ENCODE results near the gene PDE6G.

PDE6G gene

DNA sequence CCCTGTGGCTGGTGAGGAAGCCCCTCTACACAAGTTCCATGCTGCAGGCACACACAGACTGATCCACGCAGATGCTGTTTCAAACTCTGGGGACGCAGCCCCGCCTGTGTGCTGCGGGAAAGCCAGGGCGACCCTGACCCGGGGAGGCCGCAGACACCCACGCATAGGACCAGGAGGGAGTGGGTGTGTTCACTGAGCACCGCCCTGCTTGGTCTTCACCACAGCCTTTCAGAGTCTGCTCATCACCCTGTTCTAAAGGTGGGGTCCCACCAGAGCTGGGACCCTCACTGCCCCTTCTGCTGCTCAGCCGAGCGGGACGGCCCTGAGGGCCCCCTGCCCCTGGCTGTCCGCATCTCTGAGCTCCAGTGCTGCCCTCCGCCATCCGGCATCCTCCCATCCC lies 11.8 kb downstream of the PDE6G start:
- FAIRE-seq (no peak), DNase-seq (ENCODE audit: insufficient read length, low spot score) (no peak)
- TF ChIP-seq, protein P1, sequence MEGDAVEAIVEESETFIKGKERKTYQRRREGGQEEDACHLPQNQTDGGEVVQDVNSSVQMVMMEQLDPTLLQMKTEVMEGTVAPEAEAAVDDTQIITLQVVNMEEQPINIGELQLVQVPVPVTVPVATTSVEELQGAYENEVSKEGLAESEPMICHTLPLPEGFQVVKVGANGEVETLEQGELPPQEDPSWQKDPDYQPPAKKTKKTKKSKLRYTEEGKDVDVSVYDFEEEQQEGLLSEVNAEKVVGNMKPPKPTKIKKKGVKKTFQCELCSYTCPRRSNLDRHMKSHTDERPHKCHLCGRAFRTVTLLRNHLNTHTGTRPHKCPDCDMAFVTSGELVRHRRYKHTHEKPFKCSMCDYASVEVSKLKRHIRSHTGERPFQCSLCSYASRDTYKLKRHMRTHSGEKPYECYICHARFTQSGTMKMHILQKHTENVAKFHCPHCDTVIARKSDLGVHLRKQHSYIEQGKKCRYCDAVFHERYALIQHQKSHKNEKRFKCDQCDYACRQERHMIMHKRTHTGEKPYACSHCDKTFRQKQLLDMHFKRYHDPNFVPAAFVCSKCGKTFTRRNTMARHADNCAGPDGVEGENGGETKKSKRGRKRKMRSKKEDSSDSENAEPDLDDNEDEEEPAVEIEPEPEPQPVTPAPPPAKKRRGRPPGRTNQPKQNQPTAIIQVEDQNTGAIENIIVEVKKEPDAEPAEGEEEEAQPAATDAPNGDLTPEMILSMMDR (IDR thresholded peaks at IDR 0.05; ENCODE audit: insufficient read depth, missing control alignments) = no peak

DNA sequence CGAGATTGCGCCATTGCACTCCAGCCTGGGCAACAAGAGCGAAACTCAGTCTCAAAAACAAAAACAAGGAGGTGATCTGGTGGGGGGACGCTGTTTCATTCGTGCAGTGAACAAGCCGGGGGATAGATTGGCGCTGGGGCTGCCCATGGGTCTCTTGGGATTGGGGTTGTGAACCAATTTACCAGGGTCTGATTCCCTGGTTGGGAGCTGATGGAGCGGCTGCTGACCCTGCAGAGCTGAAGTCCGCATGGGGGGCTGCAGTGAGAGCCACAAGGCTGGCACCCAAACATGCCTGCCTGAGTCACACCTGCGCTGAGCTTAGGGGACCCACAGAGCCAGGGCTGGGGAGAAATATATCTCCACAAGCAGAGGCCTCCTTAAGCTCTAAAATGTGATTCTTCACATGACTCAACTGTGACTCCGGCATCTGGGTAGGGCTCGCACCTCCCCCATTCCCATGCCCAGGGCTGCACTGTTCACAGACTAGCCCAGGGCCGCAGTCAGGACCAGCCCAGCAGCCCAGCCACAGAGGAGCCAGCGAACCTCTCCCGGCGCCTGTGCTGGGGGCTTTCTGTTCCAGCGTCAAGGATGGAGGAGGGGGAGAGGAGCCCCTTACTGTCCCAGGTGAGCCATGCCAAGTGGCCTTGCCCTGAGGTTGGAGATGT lies 14.4 kb downstream of the PDE6G start:
- FAIRE-seq (no peak), DNase-seq (ENCODE audit: insufficient read length, low spot score) (no peak)
- TF ChIP-seq, protein P1 (IDR thresholded peaks at IDR 0.05; ENCODE audit: insufficient read depth, missing control alignments) = no peak

DNA sequence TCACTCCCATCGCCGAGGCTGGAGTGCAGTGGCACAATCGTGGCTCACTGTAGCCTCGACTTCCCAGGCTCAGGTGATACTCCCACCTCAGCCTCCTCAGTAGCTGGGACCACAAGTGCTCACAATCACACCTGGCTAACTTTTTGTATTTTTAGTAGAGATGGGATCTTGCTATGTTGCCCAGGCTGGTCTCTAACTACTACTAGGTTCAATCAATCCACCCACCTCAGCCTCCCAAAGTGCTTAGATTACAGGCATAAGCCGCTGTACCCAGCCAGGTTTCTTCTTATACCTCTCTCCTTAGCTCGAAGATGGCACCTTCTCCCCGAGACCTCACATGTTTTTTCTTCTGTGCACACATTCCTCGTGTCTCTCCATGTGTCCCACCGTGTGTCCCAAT lies 16.3 kb downstream of the PDE6G start:
- TF ChIP-seq, protein P1 (IDR thresholded peaks at IDR 0.05; ENCODE audit: insufficient read depth, missing control alignments) = no peak
- FAIRE-seq (no peak), DNase-seq (ENCODE audit: insufficient read length, low spot score) (no peak)

DNA sequence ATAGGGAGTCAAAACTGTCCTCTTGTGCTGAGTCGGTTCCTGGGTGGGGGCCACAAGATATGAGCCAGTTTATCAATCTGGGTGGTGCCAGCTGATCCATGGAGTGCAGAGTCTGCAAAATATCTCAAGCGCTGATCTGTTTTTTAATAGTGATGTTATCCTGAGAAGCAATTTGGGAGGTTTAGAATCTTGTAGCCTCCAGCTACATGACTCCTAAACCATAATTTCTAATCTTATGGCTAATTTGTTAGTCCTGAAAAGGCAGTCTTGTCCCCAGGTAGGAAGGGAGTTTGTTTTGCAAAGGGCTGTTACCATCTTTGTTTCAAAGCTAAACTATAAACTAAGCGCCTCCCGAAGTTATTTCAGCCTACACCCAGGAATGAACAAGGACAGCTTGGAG lies 17.7 kb downstream of the PDE6G start:
- no peak for DNase-seq (ENCODE audit: insufficient read length, low spot score)
- TF ChIP-seq, protein P1 (IDR thresholded peaks at IDR 0.05; ENCODE audit: insufficient read depth, missing control alignments) = no peak
- no peak for FAIRE-seq

DNA sequence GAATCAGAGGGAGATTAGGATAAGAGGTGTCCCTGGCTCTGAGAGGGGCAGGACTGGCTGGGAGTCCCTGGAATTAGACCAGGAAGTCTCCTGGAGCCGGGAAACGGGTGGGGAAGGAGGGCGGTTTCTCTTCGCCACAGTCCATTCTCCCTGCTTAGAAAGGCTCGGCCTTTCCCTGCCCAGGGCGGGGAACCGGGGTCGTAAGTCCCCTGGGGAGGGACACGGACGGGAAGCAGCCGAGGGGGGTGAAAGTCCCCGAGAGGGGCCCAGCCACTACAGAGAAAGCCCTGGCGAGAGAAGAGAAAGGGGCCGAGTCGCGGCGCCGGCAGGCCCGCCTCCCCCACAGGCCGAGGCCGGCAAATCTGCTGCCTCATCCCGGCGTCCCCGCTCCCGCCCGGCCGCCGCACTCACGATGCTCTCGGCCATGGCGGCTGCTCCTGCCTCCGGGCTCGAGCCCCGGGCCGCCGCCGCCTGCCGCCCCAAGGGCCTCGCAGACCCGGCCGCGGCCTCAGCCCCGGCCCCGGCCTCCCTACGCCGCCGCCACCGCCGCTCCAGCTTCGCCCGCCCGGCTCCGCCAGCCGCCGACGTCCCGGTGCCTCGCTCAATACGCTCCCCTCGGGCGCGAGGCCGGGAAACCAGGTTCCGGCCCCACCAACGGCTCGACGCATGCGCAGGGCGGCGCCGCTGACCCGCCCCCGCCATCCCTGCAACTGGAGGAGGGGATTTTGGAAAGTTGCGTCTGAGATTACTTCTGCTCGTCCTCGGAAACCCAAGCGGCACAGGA lies 19.6 kb downstream of the PDE6G start, which contains the start of the genes NPLOC4 and TSPAN10:
NPLOC4 (minus strand) TSS at position 608 of the 784 bp plus-strand sequence; CDS start at position 426, 182 bp downstream.
TSPAN10 (plus strand) TSS at position 692 of the 784 bp plus-strand sequence. CDS start 5,217 bp downstream, outside the sequence.
- TF ChIP-seq, protein P1 (IDR thresholded peaks at IDR 0.05; ENCODE audit: insufficient read depth, missing control alignments) = no peak
- peak; percentile 93 for DNase-seq (ENCODE audit: insufficient read length, low spot score)
- no peak for FAIRE-seq

DNA sequence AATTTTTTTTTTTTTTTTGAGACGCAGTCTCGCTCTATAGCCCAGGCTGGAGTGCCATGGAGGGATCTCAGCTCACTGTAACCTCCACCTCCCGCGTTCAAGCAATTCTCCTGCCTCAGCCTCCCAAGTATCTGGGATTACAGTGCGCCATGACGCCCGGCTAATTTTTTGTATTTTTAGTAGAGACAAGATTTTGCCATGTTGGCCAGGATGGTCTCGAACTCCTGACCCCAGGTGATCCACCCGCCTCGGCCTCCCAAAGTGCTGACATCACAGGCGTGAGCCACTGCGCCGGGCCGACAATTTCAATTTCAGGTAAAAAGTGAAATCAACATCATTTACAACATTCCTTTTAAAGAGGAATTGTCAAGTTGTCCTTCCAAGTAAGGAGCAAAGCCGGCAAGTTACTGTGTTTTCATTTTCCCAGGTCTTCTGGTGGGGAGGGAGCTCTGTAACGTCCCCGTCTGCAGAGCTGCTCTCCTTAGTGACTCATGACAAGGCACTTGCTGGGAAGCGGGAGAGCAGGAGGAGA lies 20.3 kb downstream of the PDE6G start:
- TF ChIP-seq, protein P1 (IDR thresholded peaks at IDR 0.05; ENCODE audit: insufficient read depth, missing control alignments) = no peak
- FAIRE-seq (no peak), DNase-seq (ENCODE audit: insufficient read length, low spot score) (no peak)
